ENCODE results near the gene GHRH.

The GHRH gene

GRCh38 chr20:37231947-37232630 lies 29.5 kb downstream of the GHRH start:
- Histone ChIP-seq H3K36me3 (ENCODE audit: insufficient read depth, low read length) (peaks cover 98% of the 10 kb centered on the region), H3K4me3 (ENCODE audit: low read depth in 1 of 2, low read length in 2 of 2) (no peak overlapping the region), H4K20me1 (ENCODE audit: insufficient read depth, low read length) (peaks cover 4% of the 10 kb centered on the region; the same call in 1 of the 2 replicates), H2AFZ (ENCODE audit: low read depth, low read length) (no peak overlapping the region), H3K27me3 (ENCODE audit: insufficient read depth, low read length, poor library complexity) (no peaks in the 10 kb centered on the region), H3K9ac (ENCODE audit: low read depth, low read length) (no peak overlapping the region), H3K4me1 (ENCODE audit: insufficient read depth, low read length) (no peaks in the 10 kb centered on the region), H3K79me2 (ENCODE audit: insufficient read depth, low read length) (no peaks in the 10 kb centered on the region), H3K9me3 (ENCODE audit: insufficient read depth, low read length, severe bottlenecking) (no peaks in the 10 kb centered on the region), H3K4me2 (ENCODE audit: insufficient read depth, low read length) (no peak overlapping the region), H3K27ac (ENCODE audit: low read length) (no peak overlapping the region)
- ATAC-seq (ENCODE audit: insufficient read depth, low read depth) (no peak), DNase-seq (no peak)
- no peak for TF ChIP-seq CTCF (IDR thresholded peaks at IDR 0.05; ENCODE audit: borderline replicate concordance, extremely low read depth, low read length, poor library complexity, severe bottlenecking)
- no peak for TF ChIP-seq EZH2 (IDR thresholded peaks at IDR 0.05; ENCODE audit: borderline replicate concordance, low read depth, low read length, severe bottlenecking)

GRCh38 chr20:37230200-37230599 lies 31.4 kb downstream of the GHRH start:
- H3K27ac ChIP-seq (ENCODE audit: low read length), result no peak overlapping the region
- no peaks in the 10 kb centered on the region for H3K9me3 ChIP-seq (ENCODE audit: insufficient read depth, low read length, severe bottlenecking)
- no peaks in the 10 kb centered on the region for H3K79me2 ChIP-seq (ENCODE audit: insufficient read depth, low read length)
- peaks cover 99% of the 10 kb centered on the region for H3K36me3 ChIP-seq (ENCODE audit: insufficient read depth, low read length)
- H3K4me3 ChIP-seq (ENCODE audit: low read depth in 1 of 2, low read length in 2 of 2), result no peak overlapping the region
- no peak overlapping the region for H3K4me2 ChIP-seq (ENCODE audit: insufficient read depth, low read length)
- ATAC-seq (ENCODE audit: insufficient read depth, low read depth), result no peak
- no peak for DNase-seq
- peaks cover 4% of the 10 kb centered on the region; the same call in 1 of the 2 replicates for H4K20me1 ChIP-seq (ENCODE audit: insufficient read depth, low read length)
- no peaks in the 10 kb centered on the region for H3K4me1 ChIP-seq (ENCODE audit: insufficient read depth, low read length)
- H3K27me3 ChIP-seq (ENCODE audit: insufficient read depth, low read length, poor library complexity), result no peaks in the 10 kb centered on the region
- H2AFZ ChIP-seq (ENCODE audit: low read depth, low read length), result no peak overlapping the region
- TF ChIP-seq CTCF (IDR thresholded peaks at IDR 0.05; ENCODE audit: borderline replicate concordance, extremely low read depth, low read length, poor library complexity, severe bottlenecking), result no peak
- no peak for TF ChIP-seq EZH2 (IDR thresholded peaks at IDR 0.05; ENCODE audit: borderline replicate concordance, low read depth, low read length, severe bottlenecking)
- H3K9ac ChIP-seq (ENCODE audit: low read depth, low read length), result no peak overlapping the region

GRCh38 chr20:37229357-37229756 lies 32.3 kb downstream of the GHRH start:
- H4K20me1 ChIP-seq (ENCODE audit: insufficient read depth, low read length), result peaks cover 4% of the 10 kb centered on the region; the same call in 1 of the 2 replicates
- no peaks in the 10 kb centered on the region for H3K9me3 ChIP-seq (ENCODE audit: insufficient read depth, low read length, severe bottlenecking)
- H3K4me1 ChIP-seq (ENCODE audit: insufficient read depth, low read length), result no peaks in the 10 kb centered on the region
- no peak for TF ChIP-seq CTCF (IDR thresholded peaks at IDR 0.05; ENCODE audit: borderline replicate concordance, extremely low read depth, low read length, poor library complexity, severe bottlenecking)
- no peak overlapping the region for H2AFZ ChIP-seq (ENCODE audit: low read depth, low read length)
- H3K9ac ChIP-seq (ENCODE audit: low read depth, low read length), result no peak overlapping the region
- DNase-seq (no peak), ATAC-seq (ENCODE audit: insufficient read depth, low read depth) (no peak)
- H3K4me2 ChIP-seq (ENCODE audit: insufficient read depth, low read length), result no peak overlapping the region
- H3K4me3 ChIP-seq (ENCODE audit: low read depth in 1 of 2, low read length in 2 of 2), result no peak overlapping the region
- no peaks in the 10 kb centered on the region for H3K27me3 ChIP-seq (ENCODE audit: insufficient read depth, low read length, poor library complexity)
- H3K36me3 ChIP-seq (ENCODE audit: insufficient read depth, low read length), result peaks cover 99% of the 10 kb centered on the region
- H3K79me2 ChIP-seq (ENCODE audit: insufficient read depth, low read length), result no peaks in the 10 kb centered on the region
- no peak overlapping the region for H3K27ac ChIP-seq (ENCODE audit: low read length)

Measured in DND-41 (cell line).